Posterior cingulate gyrus (tissue), 11 donors: ENCODE measurements around the gene MFN2.

ENCODE experiments used
- DNase-seq, 10 donors: peaks; one replicate each; pipeline versions ENCODE4 v3.0.0 to v3.0.0-alpha.2; 2020 to 2021; ENCODE audit warnings: mixed read lengths in 3 of 10
- intact Hi-C: fragments of 100-400 bp; cut with DNase I; formaldehyde crosslinking; loops from one replicate; pipeline ENCODE4 v1.15.1; 2023

The MFN2 gene

GRCh38 chr1:12059722-12060464 lies 79.6 kb downstream of the MFN2 start:
- intact Hi-C loops = no loop called here
- DNase-seq = no peak

- DNase-seq = no peak
- intact Hi-C loops = no loop called here
Measured at GRCh38 chr1:12060500-12060899, 80.3 kb downstream of the MFN2 start.
